ENCODE measurements around the gene MBP.
"Not testable (repeated sequence)": the region's sequence is repeated elsewhere in the genome, so short reads cannot be mapped to it uniquely, and the experiment has no call there.

The MBP gene

GRCh38 chr18:76951456-76952247 lies 180.9 kb downstream of the MBP start:
- Histone ChIP-seq H3K4me3 (ENCODE audit: low read depth, low read length) (no peak overlapping the region), H3K36me3 (replicated peaks) (peaks cover 7% of the 10 kb centered on the region), H3K27ac (no peak overlapping the region), H3K27me3 (replicated peaks) (no peaks in the 10 kb centered on the region)
- no peak for DNase-seq
- in situ Hi-C loops (cut with HindIII; ENCODE audit: low pct_ligation_motif_present, low sequenced_read_pairs), result no loop called here
- TF ChIP-seq CTCF (IDR thresholded peaks at IDR 0.05; ENCODE audit: low read depth, low read length, missing control alignments), result no peak

GRCh38 chr18:76948345-76948744 lies 184.2 kb downstream of the MBP start:
- no peak overlapping the region for H3K27ac ChIP-seq
- in situ Hi-C loops (cut with HindIII; ENCODE audit: low pct_ligation_motif_present, low sequenced_read_pairs), result no loop called here
- no peaks in the 10 kb centered on the region for H3K27me3 ChIP-seq (replicated peaks)
- no peak for DNase-seq
- H3K4me3 ChIP-seq (ENCODE audit: low read depth, low read length), result no peak overlapping the region
- peaks cover 7% of the 10 kb centered on the region for H3K36me3 ChIP-seq (replicated peaks)
- no peak for TF ChIP-seq CTCF (IDR thresholded peaks at IDR 0.05; ENCODE audit: low read depth, low read length, missing control alignments)

- H3K27ac ChIP-seq; DNase-seq; H3K36me3 ChIP-seq (replicated peaks); in situ Hi-C loops (cut with HindIII; ENCODE audit: low pct_ligation_motif_present, low sequenced_read_pairs); H3K4me3 ChIP-seq (ENCODE audit: low read depth, low read length); H3K27me3 ChIP-seq (replicated peaks): not testable (repeated sequence)
These were observed 188.2 kb downstream of the MBP start for GRCh38 chr18:76944346-76944745.

GRCh38 chr18:76943542-76944339 lies 188.8 kb downstream of the MBP start:
- TF ChIP-seq CTCF (IDR thresholded peaks at IDR 0.05; ENCODE audit: low read depth, low read length, missing control alignments), result no peak
- Histone ChIP-seq H3K27me3 (replicated peaks) (no peaks in the 10 kb centered on the region), H3K4me3 (ENCODE audit: low read depth, low read length) (no peak overlapping the region), H3K27ac (no peak overlapping the region), H3K36me3 (replicated peaks) (peaks cover 8% of the 10 kb centered on the region)
- in situ Hi-C loops (cut with HindIII; ENCODE audit: low pct_ligation_motif_present, low sequenced_read_pairs), result no loop called here
- DNase-seq, result no peak

- no peaks in the 10 kb centered on the region for H3K27me3 ChIP-seq (replicated peaks)
- no peak overlapping the region for H3K27ac ChIP-seq
- no peak overlapping the region for H3K4me3 ChIP-seq (ENCODE audit: low read depth, low read length)
- peaks cover 17% of the 10 kb centered on the region for H3K36me3 ChIP-seq (replicated peaks)
- TF ChIP-seq CTCF (IDR thresholded peaks at IDR 0.05; ENCODE audit: low read depth, low read length, missing control alignments), result no peak
- in situ Hi-C loops (cut with HindIII; ENCODE audit: low pct_ligation_motif_present, low sequenced_read_pairs), result no loop called here
- DNase-seq, result no peak
These were observed 191.3 kb downstream of the MBP start for GRCh38 chr18:76941284-76941683.

- in situ Hi-C loops (cut with HindIII; ENCODE audit: low pct_ligation_motif_present, low sequenced_read_pairs), result no loop called here
- Histone ChIP-seq H3K36me3 (replicated peaks) (peaks cover 17% of the 10 kb centered on the region), H3K27me3 (replicated peaks) (no peaks in the 10 kb centered on the region), H3K4me3 (ENCODE audit: low read depth, low read length) (no peak overlapping the region), H3K27ac (no peak overlapping the region)
- no peak for DNase-seq
- no peak for TF ChIP-seq CTCF (IDR thresholded peaks at IDR 0.05; ENCODE audit: low read depth, low read length, missing control alignments)
These were observed 194.0 kb downstream of the MBP start for GRCh38 chr18:76938619-76939018.

All from brain microvascular endothelial cell (primary cell).